Heart left ventricle (tissue), 13 donors: ENCODE data around the gene MARK3.

Experiments used
- CTCF ChIP-seq, 12 donors: fragments of 200-600 bp; sonication (generic) in 4 of 12; IDR thresholded peaks; one replicate each; pipeline versions ENCODE4 v1.5.0 to v1.8.0; 2018 to 2022; ENCODE audit warnings: antibody characterized with exemption in 12 of 12, mild to moderate bottlenecking in 5 of 12
- POLR2A ChIP-seq, 2 donors: fragments of 450-650 bp; IDR thresholded peaks; one replicate each; pipeline ENCODE4 v1.6.1; 2017; ENCODE audit warnings: antibody characterized with exemption in 2 of 2, mild to moderate bottlenecking in 2 of 2, moderate library complexity in 2 of 2
- donor health status: ischemic (EF 13 %, LVEDD 7.1; RV severe dilation, severe dysfunction).
- donor health status: DM: no; HTN: yes; CAD: no.
- donor health status: DM: no; HTN: no; CAD: no.
- donor health status: ischemic (EF 25% LVEDD 6.9; RV normal size, moderate dysfunction).
- donor health status: ischemic (EF 25% LVEDD 5.7; RV mildly dilated, moderate dysfunction).
- donor health status: ischemic (EF 35%, LVEDD 5.7; RV mildly dilated, moderate dysfunction).
- donor health status: nonischemic (EF 11% LVEDD 7.7; RV severe dilation, severe dysfunction).
- donor health status: DM: yes; HTN: yes; CAD: no.
- donor health status: PGD.
- donor health status: ischemic (EF 29% LVEDD 5.4; RV normal size, mild dysfunction).
- donor health status: nonischemic (EF 23%, LVEDD 6.1; RV moderate dilation, normal function).

DNA sequence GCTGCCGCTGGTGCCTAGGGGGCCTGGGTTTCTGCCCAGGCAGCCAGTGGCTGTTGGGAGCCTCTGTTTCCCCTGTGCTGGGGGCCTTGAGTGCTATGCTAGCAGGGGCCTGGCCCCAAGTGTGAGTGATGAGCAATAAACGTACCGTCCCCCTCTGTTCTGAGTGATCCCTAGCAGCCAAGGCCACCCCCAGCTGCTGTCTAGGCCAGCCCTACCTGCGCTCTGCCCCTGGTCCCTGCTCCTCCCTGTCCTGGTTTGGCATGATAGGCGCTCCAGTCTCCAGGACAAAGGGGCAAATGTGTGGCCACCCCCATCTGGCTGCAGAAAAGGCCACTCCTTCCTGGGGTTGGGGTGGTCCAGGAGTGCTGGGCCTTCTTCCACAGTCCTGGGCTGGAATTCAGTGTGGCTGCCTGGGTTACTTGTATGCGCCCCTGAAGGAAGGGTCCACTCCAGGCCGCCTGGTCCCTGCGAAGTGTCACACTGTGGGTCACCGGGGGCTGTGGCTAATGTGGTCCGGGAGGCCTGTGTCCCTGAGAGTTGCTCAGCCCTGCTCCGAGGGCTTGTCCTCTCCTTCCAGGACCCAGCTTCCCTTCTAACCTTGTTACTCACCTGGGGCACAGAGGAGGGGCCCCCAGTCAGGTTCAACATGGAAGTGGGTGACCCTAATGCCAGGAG, 150.8 kb downstream of the MARK3 start:
- TF ChIP-seq CTCF (IDR thresholded peaks at IDR 0.05) (no peak), POLR2A (IDR thresholded peaks at IDR 0.05) (no peak)
